ENCODE measurements around the gene SEC23IP.

Gene SEC23IP

GRCh38 chr10:119859420-119860258, 32.9 kb upstream of the SEC23IP start (continued):
- TF ChIP-seq ZNF664 (tag by site-specific recombination; IDR thresholded peaks at IDR 0.05) (peak; percentile 38; the same call in 1 of the 2 replicates), ZBTB44 (tag by site-specific recombination; IDR thresholded peaks at IDR 0.05) (peak; percentile 47; the same call in 1 of the 2 replicates), ZFP3 (tag by site-specific recombination; IDR thresholded peaks at IDR 0.05; ENCODE audit: low read depth) (no peak), PRDM4 (tag by site-specific recombination; IDR thresholded peaks at IDR 0.05) (no peak), ZFHX2 (tag by site-specific recombination; conservative IDR thresholded peaks at IDR 0.05) (no peak), ZNF596 (tag by site-specific recombination; IDR thresholded peaks at IDR 0.05) (no peak), WT1 (tag by site-specific recombination; IDR thresholded peaks at IDR 0.05) (no peak), ZNF558 (tag by site-specific recombination; IDR thresholded peaks at IDR 0.05) (no peak), ZNF830 (tag by site-specific recombination; IDR thresholded peaks at IDR 0.05; ENCODE audit: low read depth) (no peak), ZSCAN4 (tag by site-specific recombination; IDR thresholded peaks at IDR 0.05) (no peak), ZNF169 (tag by site-specific recombination; IDR thresholded peaks at IDR 0.05) (no peak), CTCF (tag by site-specific recombination; IDR thresholded peaks at IDR 0.05) (no peak), ZNF645 (tag by site-specific recombination; IDR thresholded peaks at IDR 0.05) (no peak), ZNF639 (tag by site-specific recombination; IDR thresholded peaks at IDR 0.05) (0 out of 2 replicates have a peak, but pooled peaks have one; percentile 18), YY1 (tag by site-specific recombination; IDR thresholded peaks at IDR 0.05) (no peak), ZNF701 (tag by site-specific recombination; IDR thresholded peaks at IDR 0.05) (no peak), ZNF10 (tag by site-specific recombination; IDR thresholded peaks at IDR 0.05) (peak; percentile 98), ZBTB1 (tag by site-specific recombination; IDR thresholded peaks at IDR 0.05) (no peak), OVOL3 (tag by site-specific recombination; IDR thresholded peaks at IDR 0.05) (no peak)
